GM23248 (cell line): ENCODE data around the gene TRIM44. TPM values are rescaled to one million over a fixed set of nuclear protein-coding genes. Genes with fewer than 3 reads are reported as not detected.

ENCODE experiments used
- DNase-seq: peaks from one replicate; pipeline ENCODE4 v3.0.0-alpha.2; 2015
- H2AFZ ChIP-seq: fragments of 200-600 bp; sonication (generic); 2 replicates; pipeline ENCODE4 v1.6.1; 2016; ENCODE audit warnings: antibody characterized with exemption
- H3F3A ChIP-seq: fragments of 200-600 bp; sonication (generic); 2 replicates; pipeline ENCODE4 v1.6.1; 2016; ENCODE audit warnings: mild to moderate bottlenecking, antibody characterized with exemption, mixed run types; ENCODE audit not compliant: insufficient read depth
- H3K27ac ChIP-seq: fragments of 200-600 bp; sonication (generic); 2 replicates; pipeline ENCODE4 v1.5.1; 2016; ENCODE audit warnings: mild to moderate bottlenecking
- H3K27me3 ChIP-seq: fragments of 200-600 bp; sonication (generic); replicated peaks from 2 replicates; pipeline ENCODE4 v1.6.1; 2016; ENCODE audit warnings: mild to moderate bottlenecking; ENCODE audit not compliant: insufficient read depth
- H3K36me3 ChIP-seq: fragments of 200-600 bp; sonication (generic); 2 replicates; pipeline ENCODE4 v1.6.1; 2016; ENCODE audit warnings: low read depth, mild to moderate bottlenecking
- H3K4me1 ChIP-seq: fragments of 200-600 bp; sonication (generic); 2 replicates; pipeline ENCODE4 v1.6.1; 2016; ENCODE audit warnings: mild to moderate bottlenecking; ENCODE audit not compliant: insufficient read depth
- H3K4me2 ChIP-seq: fragments of 200-600 bp; sonication (generic); one replicate; pipeline ENCODE4 v1.6.1; 2016; ENCODE audit warnings: mild to moderate bottlenecking; ENCODE audit not compliant: unreplicated experiment
- H3K4me3 ChIP-seq: fragments of 200-600 bp; sonication (generic); 2 replicates; pipeline ENCODE4 v1.5.1; 2016; ENCODE audit warnings: mild to moderate bottlenecking
- H3K79me2 ChIP-seq: fragments of 200-600 bp; sonication (generic); 2 replicates; pipeline ENCODE4 v1.6.1; 2016; ENCODE audit warnings: mild to moderate bottlenecking; ENCODE audit not compliant: insufficient read depth
- H3K9ac ChIP-seq: fragments of 200-600 bp; sonication (generic); 2 replicates; pipeline ENCODE4 v1.6.1; 2016; ENCODE audit warnings: mild to moderate bottlenecking
- H3K9me2 ChIP-seq: fragments of 200-600 bp; sonication (generic); 2 replicates; pipeline ENCODE4 v1.6.1; 2016; ENCODE audit warnings: mixed run types, mild to moderate bottlenecking, moderate library complexity; ENCODE audit not compliant: insufficient read depth
- H3K9me3 ChIP-seq: fragments of 200-600 bp; sonication (generic); one replicate; pipeline ENCODE4 v1.6.1; 2017; ENCODE audit warnings: low read depth
- H4K20me1 ChIP-seq: fragments of 200-600 bp; sonication (generic); 2 replicates; pipeline ENCODE4 v1.6.0; 2016; ENCODE audit not compliant: insufficient read depth
- EZH2 ChIP-seq: fragments of 200-600 bp; sonication (generic); IDR thresholded peaks from 2 replicates; pipeline ENCODE4 v1.6.1; 2018; ENCODE audit warnings: antibody characterized with exemption, mild to moderate bottlenecking; ENCODE audit not compliant: insufficient read depth, poor library complexity, severe bottlenecking
- EZH2phosphoT487 ChIP-seq: fragments of 200-600 bp; sonication (generic); IDR thresholded peaks from 2 replicates; pipeline ENCODE4 v1.6.1; 2018; ENCODE audit warnings: antibody characterized with exemption, moderate library complexity, mild to moderate bottlenecking, low read depth; ENCODE audit not compliant: insufficient read depth
- WGBS, 2 experiments: methylation state at CpG; one replicate each; pipeline ENCODE4 v1.1.6; 2015 to 2017; ENCODE audit warnings: low lambda C conversion rate in 2 of 2, low coverage in 1 of 2; ENCODE audit errors: missing lambda C conversion rate in 2 of 2; 5-methylcytosine and 5-hydroxymethylcytosine counted together
- in situ Hi-C: fragments of 300-500 bp; cut with MboI; formaldehyde crosslinking; loops from 2 replicates; pipeline ENCODE4 v1.15.0; 2020
- polyA plus RNA-seq: library from polyadenylated mRNA; unstranded; fragments of >200 nt; fragmentation: Nextera tagmentation; extraction: Ambion mirVana; gene quantifications from 2 replicates; pipeline ENCODE4 v1.2.1, GENCODE V29; 2016
- total RNA-seq: library from RNA; depleted of rRNA; stranded (reverse); fragments of >200 nt; shearing (Covaris generic); gene quantifications from 2 replicates; pipeline ENCODE4 v1.2.3, GENCODE V29; 2014

TRIM44 gene
- total and polyA plus RNA-seq, 2 experiments from 2014 or later: 32.2 to 37.1 TPM

DNA sequence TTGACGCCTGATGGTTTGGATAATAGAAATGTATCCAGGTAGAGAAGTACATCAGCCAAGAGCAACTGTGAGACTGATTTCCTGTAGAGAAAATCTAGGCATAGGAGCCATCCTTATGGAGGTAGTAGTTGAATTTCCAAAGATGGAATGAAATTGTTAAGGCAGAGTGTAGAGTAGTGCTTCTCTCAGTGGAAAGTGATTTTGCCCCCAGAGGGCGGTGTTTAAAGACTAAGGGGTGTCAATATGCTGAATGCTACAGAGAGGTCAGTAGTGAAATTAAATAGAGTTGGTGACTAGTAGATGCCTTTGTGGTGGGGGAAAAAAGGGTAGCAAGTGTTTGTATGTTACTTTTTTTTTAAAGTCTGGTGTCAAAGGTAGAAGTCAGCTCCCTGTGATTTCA is 54.5 kb downstream of the TRIM44 start:
- Histone ChIP-seq H3K27me3 (no peaks in the 10 kb centered on the region), H3K9me3 (no peaks in the 10 kb centered on the region), H3K79me2 (peaks cover 96% of the 10 kb centered on the region), H3K27ac (no peak overlapping the region), H3K4me3 (no peak overlapping the region), H3K4me2 (no peak overlapping the region), H3K4me1 (no peaks in the 10 kb centered on the region), H3K9me2 (no peaks in the 10 kb centered on the region), H2AFZ (no peak overlapping the region), H3K36me3 (no peaks in the 10 kb centered on the region), H3K9ac (no peak overlapping the region), H3F3A (0 out of 2 replicates have a peak, but pooled peaks cover 5% of the 10 kb centered on the region), H4K20me1 (peaks cover 28% of the 10 kb centered on the region; the same call in 1 of the 2 replicates)
- in situ Hi-C loops: no loop called here
- no peak for TF ChIP-seq EZH2
- no peak for TF ChIP-seq EZH2phosphoT487
- DNase-seq: no peak
- WGBS, 2 experiments: 96 to 99% methylated on average over 2 of the region's 2 CpGs

DNA sequence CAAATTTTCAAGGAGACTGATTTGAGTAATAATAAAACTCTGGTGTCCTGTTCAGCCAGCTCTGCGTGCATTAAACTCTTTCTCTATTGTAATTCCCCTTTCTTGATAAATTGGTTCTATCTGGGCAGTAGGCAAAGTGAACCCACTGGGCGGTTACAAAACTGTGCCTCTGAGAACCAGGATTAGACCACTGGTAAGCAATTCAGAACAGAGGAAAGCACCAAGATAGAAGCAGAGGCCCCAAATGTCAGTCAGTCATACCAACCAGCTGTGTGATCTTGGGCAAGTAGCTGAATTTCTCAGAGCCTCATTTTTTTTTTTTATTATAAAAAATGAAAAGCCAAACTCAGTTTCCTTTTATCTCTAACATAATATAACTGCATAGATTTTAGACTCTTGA is 54.9 kb downstream of the TRIM44 start:
- H3K4me1 ChIP-seq: no peaks in the 10 kb centered on the region
- H4K20me1 ChIP-seq: peaks cover 28% of the 10 kb centered on the region; the same call in 1 of the 2 replicates
- in situ Hi-C loops: no loop called here
- no peak overlapping the region for H3K9ac ChIP-seq
- TF ChIP-seq EZH2phosphoT487 (no peak), EZH2 (no peak)
- no peaks in the 10 kb centered on the region for H3K9me2 ChIP-seq
- H2AFZ ChIP-seq: no peak overlapping the region
- H3K4me2 ChIP-seq: no peak overlapping the region
- H3K36me3 ChIP-seq: no peaks in the 10 kb centered on the region
- 0 out of 2 replicates have a peak, but pooled peaks cover 5% of the 10 kb centered on the region for H3F3A ChIP-seq
- peaks cover 96% of the 10 kb centered on the region for H3K79me2 ChIP-seq
- no peaks in the 10 kb centered on the region for H3K27me3 ChIP-seq
- no peak for DNase-seq
- no peaks in the 10 kb centered on the region for H3K9me3 ChIP-seq
- no peak overlapping the region for H3K27ac ChIP-seq
- no peak overlapping the region for H3K4me3 ChIP-seq
- WGBS, 2 experiments: 96 to 98% methylated on average over 2 of the region's 2 CpGs

DNA sequence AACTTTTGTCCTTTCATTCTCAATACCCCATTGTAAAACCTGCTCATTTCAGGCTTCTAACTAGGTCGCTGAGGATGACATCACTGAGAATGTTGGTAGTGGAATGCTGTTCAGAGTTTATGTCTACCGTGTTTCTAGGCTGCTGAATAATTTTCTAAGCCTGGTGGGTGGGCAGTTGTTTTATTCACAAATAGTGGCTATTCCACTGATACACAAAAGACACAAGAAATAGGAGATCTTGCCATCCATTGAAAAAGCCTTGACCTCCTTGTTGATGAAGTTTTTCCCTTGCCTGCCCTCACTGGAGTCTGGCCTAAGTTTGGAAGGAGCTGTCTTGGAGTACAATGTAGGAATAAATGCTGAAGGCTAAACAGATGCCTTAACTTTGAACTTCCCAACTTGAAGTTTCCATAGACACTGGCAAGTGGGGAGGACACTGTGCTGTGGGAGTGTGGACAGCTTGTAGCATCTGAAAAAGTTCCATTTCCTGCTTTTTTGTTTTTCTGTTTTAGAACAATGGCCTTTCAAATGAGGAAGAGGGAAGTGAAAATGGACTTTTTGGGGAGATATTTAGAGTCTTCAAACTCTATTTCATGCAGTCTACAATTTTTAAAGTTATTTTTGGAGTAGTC is 59.2 kb downstream of the TRIM44 start:
- Histone ChIP-seq H3K4me1 (no peaks in the 10 kb centered on the region), H4K20me1 (peaks cover 29% of the 10 kb centered on the region; the same call in 1 of the 2 replicates), H3K4me3 (no peak overlapping the region), H2AFZ (no peak overlapping the region), H3K4me2 (no peak overlapping the region), H3K9me2 (no peaks in the 10 kb centered on the region; the same call in 1 of the 2 replicates), H3K36me3 (peaks cover 9% of the 10 kb centered on the region; the same call in 1 of the 2 replicates), H3K9ac (no peak overlapping the region), H3K27me3 (no peaks in the 10 kb centered on the region), H3K27ac (no peak overlapping the region), H3K9me3 (no peaks in the 10 kb centered on the region), H3K79me2 (peaks cover 83% of the 10 kb centered on the region), H3F3A (no peaks in the 10 kb centered on the region)
- TF ChIP-seq EZH2phosphoT487 (no peak), EZH2 (no peak)
- DNase-seq: peak; percentile 4
- in situ Hi-C loops: no loop called here
- 53 to 58% methylated on average over 2 of the region's 2 CpGs for WGBS, 2 experiments

DNA sequence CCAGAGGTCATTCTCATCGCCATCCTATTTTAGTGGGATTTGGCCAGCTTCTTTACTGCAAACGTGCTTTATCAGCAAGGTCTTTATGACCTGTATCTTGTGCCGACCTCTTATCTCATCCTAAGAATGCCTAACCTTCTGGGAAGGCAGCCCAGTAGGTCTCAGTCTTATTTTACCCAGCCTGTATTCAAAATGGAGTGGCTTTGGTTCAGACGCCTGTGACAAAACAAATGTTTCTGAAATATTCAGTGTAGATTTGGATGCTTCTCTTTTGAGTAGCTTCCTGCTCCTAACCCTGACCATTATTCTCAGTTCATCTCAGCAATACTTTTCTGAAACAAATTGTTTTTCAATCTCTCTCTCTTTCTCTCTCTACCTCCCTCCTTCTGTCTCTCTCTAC is 60.1 kb downstream of the TRIM44 start:
- no peak overlapping the region for H2AFZ ChIP-seq
- no peak overlapping the region for H3K27ac ChIP-seq
- WGBS, 2 experiments: 85 to 86% methylated on average over 4 of the region's 4 CpGs
- H3K4me2 ChIP-seq: no peak overlapping the region
- peaks cover 17% of the 10 kb centered on the region; the same call in 1 of the 2 replicates for H3K36me3 ChIP-seq
- TF ChIP-seq EZH2 (no peak), EZH2phosphoT487 (no peak)
- H3F3A ChIP-seq: no peaks in the 10 kb centered on the region
- H3K79me2 ChIP-seq: peaks cover 75% of the 10 kb centered on the region
- H3K4me1 ChIP-seq: no peaks in the 10 kb centered on the region
- no peaks in the 10 kb centered on the region for H3K9me3 ChIP-seq
- no peak overlapping the region for H3K9ac ChIP-seq
- in situ Hi-C loops: no loop called here
- DNase-seq: no peak
- no peak overlapping the region for H3K4me3 ChIP-seq
- no peaks in the 10 kb centered on the region for H3K27me3 ChIP-seq
- H3K9me2 ChIP-seq: no peaks in the 10 kb centered on the region; the same call in 1 of the 2 replicates
- H4K20me1 ChIP-seq: peaks cover 26% of the 10 kb centered on the region; the same call in 1 of the 2 replicates
